Cardiac ventricle fibroblast (primary cell): ENCODE measurements around the gene ACTN1. TPM values are rescaled to one million over a fixed set of nuclear protein-coding genes. Genes with fewer than 3 reads are reported as not detected.

Experiments
- total RNA-seq: library from RNA; depleted of rRNA; stranded (reverse); fragments of >200 nt; gene quantifications from 2 replicates; pipeline ENCODE4 v1.2.3, GENCODE V29; 2015

The ACTN1 gene
- total RNA-seq: 170 and 205 TPM in 2 replicates

GRCh38 chr14:68979021-68979721 lies at the start of gene ACTN1:
Gene ACTN1 (minus strand): TSS chr14:68979302. CDS start chr14:68979056, 246 bp downstream.

Other genes starting within 250 kb of the ACTN1 start
- 179 and 195 TPM in 2 replicates for gene ZFP36L1, start 186.2 kb downstream of the ACTN1 start, total RNA-seq
- gene DCAF5, start 173.8 kb upstream of the ACTN1 start, total RNA-seq: 21.3 and 27.1 TPM in 2 replicates
- gene EXD2, start 212.2 kb upstream of the ACTN1 start, total RNA-seq: 12.4 and 15.9 TPM in 2 replicates